HK-2 (cell line): ENCODE measurements around the gene TAC4.
"Not testable (repeated sequence)": the region's sequence is repeated elsewhere in the genome, so short reads cannot be mapped to it uniquely, and the experiment has no call there.

Source experiments
- DNase-seq: peaks from one replicate; pipeline ENCODE4 v3.0.0-alpha.2; 2018; ENCODE audit not compliant: unreplicated experiment

The TAC4 gene

GRCh38 chr17:49842846-49843245 lies 5.0 kb downstream of the TAC4 start:
- DNase-seq = no peak

GRCh38 chr17:49842371-49842770 lies 5.5 kb downstream of the TAC4 start:
- DNase-seq = no peak

GRCh38 chr17:49841548-49841947 lies 6.3 kb downstream of the TAC4 start:
- no peak for DNase-seq

GRCh38 chr17:49839455-49839854 lies 8.4 kb downstream of the TAC4 start:
- no peak for DNase-seq

- DNase-seq = peak; percentile 46
Observed at GRCh38 chr17:49836111-49837030, 11.5 kb downstream of the TAC4 start.

GRCh38 chr17:49835472-49835871 lies 12.4 kb downstream of the TAC4 start:
- DNase-seq = no peak

GRCh38 chr17:49834118-49834743 lies 13.6 kb downstream of the TAC4 start:
- DNase-seq = no peak

GRCh38 chr17:49832840-49833599 lies 14.8 kb downstream of the TAC4 start:
- DNase-seq = no peak

- no peak for DNase-seq
Observed at GRCh38 chr17:49830605-49831004, 17.3 kb downstream of the TAC4 start.

GRCh38 chr17:49829026-49829425 lies 18.8 kb downstream of the TAC4 start:
- no peak for DNase-seq

GRCh38 chr17:49828325-49828724 lies 19.5 kb downstream of the TAC4 start:
- DNase-seq = not testable (repeated sequence)

- DNase-seq = no peak
Observed at GRCh38 chr17:49825645-49826044, 22.2 kb downstream of the TAC4 start.

GRCh38 chr17:49823614-49824013 lies 24.3 kb downstream of the TAC4 start:
- DNase-seq = no peak

- DNase-seq = no peak
Observed at GRCh38 chr17:49822829-49823228, 25.0 kb downstream of the TAC4 start.

- no peak for DNase-seq
Observed at GRCh38 chr17:49821916-49822315, 26.0 kb downstream of the TAC4 start.

- DNase-seq = no peak
Observed at GRCh38 chr17:49821466-49821865, 26.4 kb downstream of the TAC4 start.

GRCh38 chr17:49820773-49821172 lies 27.1 kb downstream of the TAC4 start:
- no peak for DNase-seq

GRCh38 chr17:49819651-49820050 lies 28.2 kb downstream of the TAC4 start:
- DNase-seq = no peak

GRCh38 chr17:49819138-49819537 lies 28.7 kb downstream of the TAC4 start:
- no peak for DNase-seq

- DNase-seq = no peak
Observed at GRCh38 chr17:49817993-49818392, 29.9 kb downstream of the TAC4 start.

- DNase-seq = no peak
Observed at GRCh38 chr17:49815761-49816281, 32.0 kb downstream of the TAC4 start.
